C4-2B (cell line): ENCODE data around the gene ANGPTL2.

ENCODE experiments used
- H3K27ac ChIP-seq: fragments of 450-650 bp; 2 replicates; pipeline ENCODE4 v1.5.1; 2017
- CTCF ChIP-seq: fragments of 450-650 bp; conservative IDR thresholded peaks from 2 replicates; pipeline ENCODE4 v1.5.1; 2017; ENCODE audit warnings: mild to moderate bottlenecking
- ZFX ChIP-seq: fragments of 450-650 bp; IDR thresholded peaks from 2 replicates; pipeline ENCODE4 v1.6.1; 2017

Gene ANGPTL2

GRCh38 chr9:127049581-127049980, 72.9 kb downstream of the ANGPTL2 start:
- no peak overlapping the region for H3K27ac ChIP-seq
- TF ChIP-seq ZFX = no peak
- TF ChIP-seq CTCF = no peak

GRCh38 chr9:127049044-127049443, 73.4 kb downstream of the ANGPTL2 start:
- no peak for TF ChIP-seq ZFX
- no peak overlapping the region for H3K27ac ChIP-seq

DNA sequence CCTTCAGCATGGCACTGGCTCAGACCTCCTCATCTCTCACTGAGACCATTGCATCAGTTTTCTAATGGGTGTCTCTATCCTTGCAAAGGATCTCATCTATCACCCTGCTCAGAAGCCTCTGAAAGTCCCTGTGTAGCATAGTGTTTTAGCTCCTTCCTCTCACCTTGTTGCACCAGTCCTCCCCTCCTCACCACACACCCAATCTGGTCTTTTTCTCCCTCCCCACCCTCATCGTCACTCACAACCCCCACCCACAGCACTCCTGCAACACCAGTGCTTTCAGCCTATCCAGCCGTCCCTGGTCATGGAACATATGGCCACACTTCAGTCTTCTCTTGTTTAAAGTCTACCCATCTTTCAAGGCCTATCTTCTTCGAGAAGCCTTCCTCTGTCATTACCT, 74.5 kb downstream of the ANGPTL2 start:
- no peak overlapping the region for H3K27ac ChIP-seq

DNA sequence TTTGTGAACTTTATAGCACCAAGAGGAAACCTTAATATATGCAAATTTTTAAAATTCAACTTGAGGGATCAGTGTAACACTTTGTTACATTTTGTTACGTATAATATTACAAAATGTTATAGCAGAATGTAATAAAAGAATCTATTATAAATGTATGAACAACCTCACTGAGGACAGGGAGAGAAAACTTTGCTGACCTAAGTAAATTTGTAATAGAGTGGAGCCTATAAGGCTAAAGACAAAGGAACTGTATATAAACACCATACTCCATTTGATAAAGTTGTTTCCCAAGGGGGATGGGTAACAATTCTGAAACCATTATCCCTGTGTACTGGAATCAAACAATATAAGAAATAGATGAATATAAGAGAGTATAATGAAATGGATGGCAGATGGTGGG, 77.3 kb downstream of the ANGPTL2 start:
- no peak overlapping the region for H3K27ac ChIP-seq
- TF ChIP-seq CTCF (no peak), ZFX (no peak)

More for the DNA sequence above, 74.5 kb downstream of the ANGPTL2 start:
- TF ChIP-seq CTCF (no peak), ZFX (no peak)

- no peak overlapping the region for H3K27ac ChIP-seq
- TF ChIP-seq ZFX = no peak
- TF ChIP-seq CTCF = no peak
Observed at GRCh38 chr9:127039492-127039891, 82.9 kb downstream of the ANGPTL2 start.

- TF ChIP-seq ZFX (no peak), CTCF (no peak)
- no peak overlapping the region for H3K27ac ChIP-seq
Observed at GRCh38 chr9:127038531-127038930, 83.9 kb downstream of the ANGPTL2 start.
